Activated CD8-positive, alpha-beta memory T cell treated with anti-CD3 and anti-CD28 coated beads, Interleukin-2, amount 50 U/mL, for 48 hours (primary cell): ENCODE data around the gene TPST1.
"Not testable (repeated sequence)": the region's sequence is repeated elsewhere in the genome, so short reads cannot be mapped to it uniquely, and the experiment has no call there.

Experiments used
- DNase-seq: peaks from one replicate; pipeline ENCODE4 v3.0.0-alpha.2; 2020

TPST1 gene

DNA sequence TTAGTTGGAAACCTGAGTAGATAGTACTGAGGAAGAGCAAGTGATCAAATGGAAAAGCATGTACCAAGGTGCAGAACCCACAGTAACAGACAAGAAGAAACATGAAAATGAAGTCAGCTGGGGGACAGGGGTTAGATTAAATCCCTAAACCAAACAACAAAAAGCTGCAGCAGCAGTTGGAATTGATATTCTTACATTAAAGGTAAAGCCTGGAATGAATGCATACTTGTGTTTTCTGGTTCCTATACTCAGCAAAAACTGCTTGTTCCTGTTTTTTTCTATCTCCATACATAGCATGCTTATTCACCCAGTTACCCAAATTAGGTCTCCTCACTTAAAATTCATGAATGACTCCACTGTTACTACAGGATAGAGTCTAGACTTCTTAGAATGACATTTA lies 92.4 kb downstream of the TPST1 start:
- no peak for DNase-seq

DNA sequence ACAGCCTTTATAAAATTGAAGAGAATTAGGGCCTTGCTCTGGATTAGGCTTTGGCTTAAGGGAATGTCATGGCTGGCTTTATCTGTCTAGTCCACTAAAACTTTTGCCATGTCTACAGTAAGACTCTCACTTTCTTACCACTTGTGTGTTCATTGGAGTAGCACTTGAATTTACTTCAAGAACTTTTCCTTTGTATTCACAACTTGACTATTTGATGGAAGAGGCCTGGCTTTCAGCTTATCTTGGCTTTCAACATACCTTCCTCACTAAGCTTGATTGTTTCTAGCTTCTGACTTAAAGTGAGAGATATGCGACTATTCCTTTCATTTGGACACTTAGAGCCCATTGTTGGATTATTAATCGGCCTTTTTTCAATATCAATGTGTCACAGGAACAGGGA lies 96.1 kb downstream of the TPST1 start:
- DNase-seq, result no peak

DNA sequence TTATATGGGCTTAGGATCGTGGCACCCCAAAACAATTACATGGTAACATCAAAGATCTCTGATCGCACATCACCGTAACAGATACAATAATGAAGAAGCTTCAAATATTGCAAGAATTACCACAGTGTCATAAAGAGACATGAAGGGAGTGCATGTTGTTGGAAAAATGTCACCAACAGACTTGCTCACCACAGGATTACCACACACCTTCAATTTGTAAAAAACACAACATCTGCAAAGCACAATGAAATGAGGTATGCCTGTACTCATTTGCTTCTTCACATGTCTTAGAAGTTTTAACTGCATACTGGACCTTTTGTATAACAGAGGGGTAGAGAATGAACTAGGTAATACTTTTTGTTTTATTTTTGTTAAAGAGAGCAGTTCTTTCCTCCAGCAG lies 96.6 kb downstream of the TPST1 start:
- no peak for DNase-seq

DNA sequence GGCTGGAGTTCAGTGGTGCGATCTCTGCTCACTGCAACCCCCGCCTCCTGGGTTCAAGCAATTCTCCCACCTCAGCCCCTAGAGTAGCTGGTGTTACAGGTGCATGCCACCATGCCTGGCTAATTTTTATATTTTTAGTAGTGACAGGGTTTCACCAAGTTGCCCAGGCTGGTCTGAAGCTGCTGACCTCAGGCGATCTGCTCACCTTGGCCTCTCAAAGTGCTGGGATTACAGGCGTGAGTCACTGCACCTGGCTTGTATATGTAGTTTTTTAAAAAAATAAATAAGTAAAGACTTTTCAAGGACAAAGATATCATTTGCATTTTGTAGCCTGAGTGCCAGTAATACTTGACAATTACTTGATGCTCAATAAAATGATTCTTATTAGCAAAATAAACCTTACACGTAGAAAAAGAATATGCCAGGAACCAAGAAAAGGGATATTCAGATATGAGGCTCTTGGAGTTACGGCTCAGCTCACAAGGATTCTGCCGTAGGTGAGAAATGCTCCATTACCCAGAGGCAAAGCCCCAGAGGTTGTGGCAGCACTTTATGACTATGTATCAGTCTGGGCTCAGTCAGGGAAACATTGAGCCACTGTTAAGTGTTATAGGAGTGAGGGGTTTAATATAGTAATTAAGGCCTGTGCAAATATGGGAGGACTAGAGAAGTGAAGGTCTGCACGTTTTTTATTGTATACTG lies 98.5 kb downstream of the TPST1 start:
- DNase-seq, result no peak

- DNase-seq, result no peak
Measured at GRCh38 chr7:66304536-66304935, 99.4 kb downstream of the TPST1 start.

- no peak for DNase-seq
Measured at GRCh38 chr7:66306243-66306642, 101.1 kb downstream of the TPST1 start.

DNA sequence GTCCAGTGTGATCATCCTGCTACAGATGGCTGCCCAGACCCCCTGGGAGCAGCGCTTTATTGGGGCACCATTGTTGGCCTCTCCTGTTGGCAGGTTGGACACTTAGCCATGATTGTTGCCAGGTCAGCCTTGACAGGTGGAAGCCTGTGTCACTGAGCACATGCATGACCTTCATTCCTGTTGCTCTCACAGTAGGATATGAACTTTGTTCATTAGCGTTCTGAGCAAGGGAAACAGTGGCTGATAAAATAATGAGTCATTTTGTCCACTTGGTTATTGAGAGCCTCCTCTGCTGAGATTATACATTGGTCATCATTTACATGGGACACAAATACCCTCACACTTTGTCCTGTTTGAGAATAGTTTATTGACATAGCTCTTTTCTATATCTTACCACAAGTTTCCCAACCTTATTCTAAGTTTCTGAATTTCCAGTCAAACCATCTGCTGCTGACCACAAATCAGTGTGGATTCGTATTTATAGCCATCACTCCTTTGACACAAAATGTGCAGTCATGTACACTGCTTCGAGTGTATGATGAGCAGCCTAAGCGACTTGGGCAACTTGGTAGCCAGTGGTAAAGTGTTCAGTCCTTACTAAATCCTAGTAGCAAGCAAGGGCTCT lies 102.6 kb downstream of the TPST1 start:
- DNase-seq, result no peak

- no peak for DNase-seq
Measured at GRCh38 chr7:66308411-66308810, 103.3 kb downstream of the TPST1 start.

DNA sequence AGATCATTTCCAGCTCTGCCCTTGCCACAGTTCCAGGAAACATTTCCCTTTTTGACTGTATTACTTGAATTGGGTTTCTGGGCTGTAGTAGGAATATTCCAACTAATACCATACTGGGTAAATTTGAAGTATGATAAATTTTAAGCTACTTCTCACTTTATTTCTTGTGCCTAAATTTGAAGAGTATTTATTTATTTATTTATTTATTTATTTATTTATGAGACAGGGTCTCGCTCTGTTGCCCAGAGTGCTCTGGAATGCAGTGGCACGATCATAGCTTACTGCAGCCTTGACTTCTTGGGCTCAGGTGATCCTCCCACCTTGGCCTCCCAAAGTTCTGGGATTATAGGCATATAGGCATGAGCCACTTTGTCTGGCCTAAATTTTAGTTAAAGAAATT lies 105.5 kb downstream of the TPST1 start:
- DNase-seq, result no peak

GRCh38 chr7:66313886-66314568 lies 108.9 kb downstream of the TPST1 start:
- DNase-seq, result no peak

- no peak for DNase-seq
Measured at GRCh38 chr7:66315192-66315591, 110.1 kb downstream of the TPST1 start.

DNA sequence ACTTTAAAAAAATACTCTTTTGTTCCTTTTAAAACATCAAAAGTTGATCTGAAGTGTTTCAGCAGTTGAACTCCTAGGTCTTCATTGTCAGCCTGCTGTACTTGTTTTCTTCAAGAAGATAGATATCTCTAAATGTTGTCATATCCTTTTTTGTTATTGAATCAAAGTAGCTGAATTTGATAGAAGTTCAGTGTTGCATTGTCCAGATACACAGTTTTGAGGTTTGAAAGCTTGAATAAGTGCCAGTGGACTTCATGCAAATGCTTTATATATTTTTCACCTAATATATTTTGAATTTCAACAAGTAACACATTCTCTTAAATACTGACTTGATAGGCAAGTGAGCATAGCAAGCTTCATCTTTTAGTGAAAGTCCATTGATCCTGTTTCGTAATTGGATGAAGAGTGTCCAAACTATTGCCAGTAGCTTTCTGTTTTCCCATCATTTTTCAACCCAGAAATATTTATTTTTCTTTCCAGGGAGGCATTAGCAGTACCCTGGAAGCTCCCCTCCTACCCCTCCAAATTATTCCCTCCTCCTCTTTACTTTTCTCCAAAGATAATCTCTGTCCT lies 114.4 kb downstream of the TPST1 start:
- no peak for DNase-seq

GRCh38 chr7:66321283-66321682 lies 116.1 kb downstream of the TPST1 start:
- DNase-seq, result no peak

GRCh38 chr7:66323114-66323796 lies 118.1 kb downstream of the TPST1 start:
- no peak for DNase-seq

DNA sequence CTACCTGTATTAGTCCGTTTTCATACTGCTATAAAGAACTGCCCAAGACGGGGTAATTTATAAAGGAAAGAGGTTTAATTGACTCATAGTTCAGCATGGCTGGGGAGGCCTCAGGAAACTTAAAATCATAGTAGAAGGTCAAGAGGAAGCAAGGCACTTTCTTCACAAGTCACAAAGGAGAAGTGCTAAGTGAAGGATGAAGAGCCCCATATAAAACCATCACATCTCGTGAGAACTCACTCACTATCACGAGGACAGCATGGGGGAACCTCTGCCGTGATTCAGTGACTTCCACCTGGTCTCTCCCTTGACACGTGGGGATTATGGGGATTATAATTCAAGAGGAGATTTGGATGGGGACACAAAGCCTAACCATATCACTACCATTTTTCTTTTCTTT lies 119.9 kb downstream of the TPST1 start:
- not testable (repeated sequence) for DNase-seq

GRCh38 chr7:66326501-66327215 lies 121.5 kb downstream of the TPST1 start:
- no peak for DNase-seq

DNA sequence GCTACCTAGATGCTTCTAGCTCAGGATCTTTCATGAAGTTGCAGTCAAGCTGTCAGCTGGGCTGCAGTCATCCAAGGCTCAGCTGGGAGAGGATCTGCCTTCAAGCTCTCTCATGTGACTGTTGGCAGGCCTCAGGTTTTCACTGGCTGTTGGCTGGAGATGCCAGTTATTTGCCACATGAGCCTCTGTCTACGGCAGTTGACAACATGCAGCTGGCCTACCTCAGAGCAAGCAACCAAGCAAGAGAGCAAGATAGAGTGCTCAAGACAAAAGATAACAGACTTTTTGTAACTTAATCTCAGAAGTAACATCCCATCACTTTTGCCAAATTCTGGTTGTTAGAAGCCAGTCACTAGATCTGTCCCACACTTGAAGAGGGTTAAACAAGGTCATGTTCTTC lies 125.8 kb downstream of the TPST1 start:
- no peak for DNase-seq

GRCh38 chr7:66331883-66332282 lies 126.7 kb downstream of the TPST1 start:
- DNase-seq, result no peak

DNA sequence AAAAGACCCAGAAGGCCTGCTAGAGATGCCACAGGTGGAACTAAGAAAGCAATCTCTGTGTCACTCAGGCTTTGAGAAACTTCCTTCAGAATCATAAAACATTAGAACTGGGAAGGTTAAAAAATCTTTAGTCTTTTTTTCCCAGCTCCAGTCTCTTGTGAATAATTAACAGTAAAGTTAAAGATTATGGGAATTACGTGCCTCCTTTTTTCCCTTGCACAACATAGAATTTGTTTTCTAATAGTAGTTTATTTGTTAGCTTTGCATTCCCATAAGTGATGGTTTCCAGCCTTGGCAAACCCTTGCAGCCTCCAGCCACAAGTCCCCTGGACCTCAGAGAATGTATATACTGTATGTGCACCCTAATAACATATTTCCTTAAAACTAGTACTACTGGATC lies 128.3 kb downstream of the TPST1 start:
- DNase-seq, result no peak

- no peak for DNase-seq
Measured at GRCh38 chr7:66335318-66335717, 130.2 kb downstream of the TPST1 start.

GRCh38 chr7:66336760-66337159 lies 131.6 kb downstream of the TPST1 start:
- no peak for DNase-seq

GRCh38 chr7:66339141-66339540 lies 134.0 kb downstream of the TPST1 start:
- DNase-seq, result no peak

- no peak for DNase-seq
Measured at GRCh38 chr7:66344166-66344565, 139.0 kb downstream of the TPST1 start.
